Left kidney (tissue), 2 donors: ENCODE data around the gene PDE8B. TPM values are rescaled to one million over a fixed set of nuclear protein-coding genes. Genes with fewer than 3 reads are reported as not detected.
"Not testable (repeated sequence)": the region's sequence is repeated elsewhere in the genome, so short reads cannot be mapped to it uniquely, and the experiment has no call there.

Experiments used
- DNase-seq: peaks from one replicate; pipeline ENCODE4 v3.0.0-alpha.2; 2013
- polyA plus RNA-seq: library from polyadenylated mRNA; unstranded; fragments of 120-200 nt; gene quantifications from one replicate; pipeline ENCODE4 v1.2.1, GENCODE V29; 2013; ENCODE audit not compliant: insufficient read length

The PDE8B gene
- polyA plus RNA-seq, 1 donor, result 6.0 TPM

DNA sequence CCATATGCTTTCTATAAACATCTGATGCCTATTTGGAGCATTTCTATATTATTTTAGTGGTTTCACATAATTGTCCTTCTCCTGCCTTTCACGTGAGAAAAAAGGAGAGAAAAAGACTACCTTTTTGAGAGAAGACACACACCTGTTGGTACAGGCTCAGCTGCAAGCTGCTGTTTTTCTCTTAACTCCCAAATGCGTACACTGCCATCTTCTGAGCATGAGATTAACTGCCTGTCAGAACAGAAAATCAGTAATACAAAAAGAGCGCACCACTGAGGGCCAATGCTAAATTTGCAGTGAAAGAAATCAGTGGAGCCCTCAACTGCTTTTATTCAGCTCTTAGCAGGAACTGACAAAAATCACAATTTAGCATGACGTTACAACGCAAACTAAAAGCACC is 226.7 kb downstream of the PDE8B start:
- peak; percentile 17 for DNase-seq

DNA sequence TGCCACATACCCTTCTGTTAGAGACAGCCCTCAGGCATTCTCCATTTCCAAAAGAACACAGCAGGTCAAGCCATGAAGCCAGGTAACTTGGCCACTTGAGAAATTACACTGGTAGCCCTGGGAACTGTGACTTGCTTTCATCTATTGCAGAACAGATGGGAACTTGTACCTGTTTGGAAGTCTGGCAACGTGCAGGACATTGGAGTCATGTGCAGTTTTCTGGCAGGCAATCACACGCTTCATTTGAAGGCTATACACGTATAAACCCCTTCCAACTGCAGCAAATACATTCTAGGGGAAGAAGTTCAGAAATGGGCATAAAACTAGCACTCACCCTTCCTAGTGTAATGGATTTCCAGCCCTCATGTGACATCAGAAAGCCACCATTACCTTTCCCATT is 227.6 kb downstream of the PDE8B start:
- no peak for DNase-seq

DNA sequence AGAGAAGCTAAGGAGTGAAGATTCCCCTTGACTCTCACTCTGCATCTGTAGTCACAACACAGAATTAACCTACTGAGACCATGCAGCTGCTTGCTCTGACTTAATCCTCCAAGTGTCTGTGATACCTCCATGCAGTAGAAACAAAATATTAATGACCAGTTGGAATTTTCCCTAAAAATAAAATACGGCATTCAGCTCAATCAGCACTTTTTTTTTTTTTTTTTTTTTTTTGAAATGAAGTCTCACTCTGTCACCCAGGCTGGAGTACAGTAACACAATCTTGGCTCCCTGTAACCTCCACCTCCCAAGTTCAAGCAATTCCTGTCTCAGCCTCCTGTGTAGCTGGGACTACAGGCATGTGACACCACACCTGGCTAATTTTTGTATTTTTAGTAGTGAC is 233.2 kb downstream of the PDE8B start:
- no peak for DNase-seq

DNA sequence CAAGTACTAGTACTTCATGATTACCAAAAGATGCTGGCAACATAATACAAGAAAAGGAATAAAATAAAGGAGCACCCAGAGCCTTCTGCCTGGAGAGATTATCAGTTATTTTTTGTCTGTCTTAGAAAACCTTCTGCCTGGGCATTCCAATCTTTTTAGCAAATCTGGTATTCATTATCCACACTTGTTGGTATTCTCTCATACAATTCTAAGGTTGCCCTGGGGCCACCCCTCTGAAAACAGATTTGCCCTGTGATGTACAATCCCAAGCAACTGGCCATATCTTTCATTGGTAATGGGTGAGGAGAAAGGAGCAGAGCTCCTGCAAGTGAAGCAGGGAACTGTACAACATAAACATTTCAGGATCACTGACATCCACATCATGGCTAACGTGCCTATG is 233.9 kb downstream of the PDE8B start:
- DNase-seq, result no peak

DNA sequence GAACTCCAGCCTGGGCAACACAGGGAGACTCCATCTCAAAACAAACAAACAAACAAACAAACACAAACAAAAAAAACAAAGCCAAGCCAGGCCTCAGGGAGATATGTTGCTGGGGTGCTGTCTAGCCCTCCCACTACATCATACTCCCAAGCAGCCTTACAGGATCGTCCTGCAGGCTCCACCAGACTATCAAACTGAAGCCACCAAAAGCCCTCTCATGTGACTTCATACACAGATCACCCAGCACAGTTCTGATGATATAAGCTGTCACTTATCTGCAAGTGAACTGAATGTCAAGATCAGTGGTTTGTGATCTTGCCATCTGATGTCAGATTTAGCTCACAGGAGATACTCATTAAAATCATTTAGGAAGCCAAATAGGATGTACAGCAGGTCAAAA is 238.4 kb downstream of the PDE8B start:
- no peak for DNase-seq

DNA sequence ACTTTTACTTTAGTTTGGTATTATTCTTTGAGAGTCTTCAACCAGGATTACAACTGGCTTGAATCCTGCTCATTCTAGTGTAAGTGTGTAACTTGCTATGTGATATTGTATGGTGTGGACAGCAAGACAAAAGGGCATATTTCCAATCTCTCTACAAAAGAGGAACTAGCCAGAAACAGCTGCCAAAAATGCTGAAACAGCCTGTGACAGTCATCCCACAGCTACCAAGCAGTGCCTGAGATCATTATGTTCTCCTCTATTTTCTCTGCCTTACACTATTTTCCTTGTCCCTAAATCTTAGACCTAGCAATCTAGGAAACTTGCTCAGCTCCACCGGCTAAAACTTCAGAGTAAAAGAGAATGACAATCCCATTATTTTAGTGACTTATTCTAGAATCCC is 238.8 kb downstream of the PDE8B start:
- DNase-seq, result no peak

DNA sequence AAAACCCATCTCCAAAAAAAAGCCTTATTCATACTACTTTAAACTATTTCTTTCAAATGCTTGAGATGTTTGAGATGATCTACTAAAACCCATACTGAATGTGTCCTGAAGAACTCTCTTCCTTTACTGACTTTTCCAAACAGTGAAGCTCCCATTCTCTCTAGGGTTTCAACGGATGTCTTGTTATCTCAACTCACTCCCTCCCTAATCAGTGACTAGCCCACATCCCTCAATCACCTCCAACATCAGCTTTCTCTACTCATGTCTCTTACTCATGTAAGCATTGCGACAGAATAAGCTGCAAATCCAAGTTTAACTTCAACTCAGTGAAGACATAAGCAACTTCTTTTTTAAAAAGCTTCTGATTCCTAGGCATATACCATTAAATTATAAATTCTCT is 239.5 kb downstream of the PDE8B start:
- DNase-seq, result no peak

DNA sequence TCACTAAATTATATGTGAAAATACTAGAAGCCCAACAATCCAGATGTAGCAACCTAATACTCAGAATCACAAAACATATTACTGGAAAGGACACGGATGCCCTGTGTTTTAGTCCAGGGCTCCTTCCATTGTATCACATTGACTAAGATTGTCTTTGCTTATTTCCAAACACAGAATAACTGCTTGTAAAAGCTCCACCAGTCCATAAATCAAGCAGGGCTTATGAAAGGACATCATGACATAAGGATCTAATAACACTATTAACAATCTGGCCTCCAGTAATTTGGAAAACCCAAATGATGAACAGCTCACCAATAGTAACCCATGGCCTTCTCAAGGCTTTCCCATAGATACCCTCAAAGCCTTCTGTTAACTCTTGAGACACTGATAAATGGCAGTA is 241.9 kb downstream of the PDE8B start:
- no peak for DNase-seq

DNA sequence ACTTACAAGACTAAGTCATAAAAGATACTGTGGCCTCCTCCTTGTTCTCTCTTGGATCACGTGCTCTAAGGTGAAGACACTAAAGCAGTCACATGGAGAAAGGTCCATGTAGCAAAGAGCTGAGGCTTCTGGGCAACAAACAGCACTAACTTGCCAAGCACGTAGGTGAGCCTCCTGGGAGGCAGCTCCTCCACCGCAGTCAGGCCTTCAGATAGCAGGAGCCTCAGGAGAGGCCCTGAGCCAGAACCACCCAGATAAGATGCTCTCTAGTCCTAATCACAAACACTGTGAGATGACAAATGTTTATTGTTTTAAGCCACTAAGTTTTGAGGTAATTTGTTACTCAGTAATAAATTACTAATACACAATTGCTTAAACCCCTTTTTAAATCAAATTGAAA is 243.6 kb downstream of the PDE8B start:
- no peak for DNase-seq

DNA sequence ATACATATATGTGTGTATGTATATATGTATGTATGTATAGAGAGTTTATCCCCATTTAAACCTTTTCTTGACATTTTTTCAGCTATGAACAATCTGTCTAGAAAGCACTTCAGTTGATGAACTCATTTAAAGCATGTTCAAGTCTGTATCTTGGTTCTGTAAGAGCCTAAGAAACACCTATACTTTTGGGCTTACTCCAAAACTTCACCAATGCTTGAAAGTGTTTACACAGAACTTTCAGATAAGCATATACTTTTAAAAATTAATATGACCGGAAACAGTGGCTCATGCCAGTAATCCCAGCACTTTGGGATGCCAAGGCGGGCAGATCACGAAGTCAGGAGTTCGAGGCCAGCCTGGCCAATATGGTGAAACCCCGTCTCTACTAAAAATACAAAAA is 250.8 kb downstream of the PDE8B start:
- DNase-seq, result no peak

DNA sequence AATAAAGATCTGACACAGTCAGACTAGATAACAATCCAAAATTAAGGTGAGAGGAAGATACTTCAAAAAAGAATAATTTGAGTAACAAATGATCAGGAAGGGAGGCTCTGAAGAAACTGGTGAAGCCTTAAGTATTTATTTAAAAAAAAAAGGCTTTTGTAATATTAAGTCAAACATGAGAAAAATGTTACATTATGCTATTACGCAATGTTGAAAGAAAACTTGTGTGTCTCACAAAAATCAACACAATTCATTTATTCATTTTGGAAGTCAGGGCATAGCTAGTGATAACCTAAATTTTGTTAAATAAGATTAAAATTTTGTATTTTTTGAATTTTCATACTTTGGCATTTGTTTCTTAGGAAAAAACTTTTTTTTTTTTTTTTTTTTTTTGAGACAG is 253.4 kb downstream of the PDE8B start:
- DNase-seq, result no peak

DNA sequence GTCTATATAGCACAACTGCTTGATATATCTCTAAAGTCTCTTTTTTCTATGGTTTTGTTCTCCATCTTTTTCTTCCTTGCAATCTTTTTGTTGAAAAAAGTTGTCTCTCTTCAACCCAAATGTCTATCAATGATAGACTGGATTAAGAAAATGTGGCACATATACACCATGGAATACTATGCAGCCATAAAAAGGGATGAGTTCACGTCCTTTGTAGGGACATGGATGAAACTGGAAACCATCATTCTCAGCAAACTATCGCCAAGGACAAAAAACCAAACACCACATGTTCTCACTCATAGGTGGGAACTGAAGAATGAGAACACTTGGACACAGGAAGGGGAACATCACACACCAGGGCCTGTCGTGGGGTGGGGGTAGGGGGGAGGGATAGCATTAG is 258.4 kb downstream of the PDE8B start:
- DNase-seq, result not testable (repeated sequence)

DNA sequence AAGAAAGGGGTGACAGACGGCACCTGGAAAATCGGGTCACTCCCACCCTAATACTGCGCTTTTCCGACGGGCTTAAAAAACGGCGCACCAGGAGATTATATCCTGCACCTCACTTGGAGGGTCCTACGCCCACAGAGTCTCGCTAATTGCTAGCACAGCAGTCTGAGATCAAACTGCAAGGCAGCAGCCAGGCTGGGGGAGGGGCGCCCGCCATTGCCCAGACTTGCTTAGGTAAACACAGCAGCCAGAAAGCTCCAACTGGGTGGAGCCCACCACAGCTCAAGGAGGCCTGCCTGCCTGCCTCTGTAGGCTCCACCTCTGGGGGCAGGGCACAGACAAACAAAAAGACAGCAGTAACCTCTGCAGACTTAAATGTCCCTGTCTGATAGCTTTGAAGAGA is 264.6 kb downstream of the PDE8B start:
- not testable (repeated sequence) for DNase-seq

Other genes starting within 250 kb of the PDE8B start
- gene AGGF1, start 180.3 kb upstream of the PDE8B start, polyA plus RNA-seq, result 34.2 TPM
- gene ZBED3, start 123.4 kb upstream of the PDE8B start, polyA plus RNA-seq, result 40.3 TPM